Measurements from ENCODE around the gene BABAM1. TPM values are rescaled to one million over a fixed set of nuclear protein-coding genes. Genes with fewer than 3 reads are reported as not detected.

The BABAM1 gene
- total RNA-seq, 1 experiment from 2014 or later: 93.3 TPM

GRCh38 chr19:17220207-17220758, 47.0 kb upstream of the BABAM1 start (continued):
- no peak for TF ChIP-seq JUND (IDR thresholded peaks at IDR 0.05)

- Histone ChIP-seq H3K4me3 (replicated peaks in 1 of 2; ENCODE audit: low read depth in 1 of 2, low read length in 2 of 2) (peak overlapping the region; percentile 81 to 92; a peak in 3 of 4 replicates), H3K79me2 (ENCODE audit: insufficient read depth, low read length) (peaks cover 16% of the 10 kb centered on the region; the same call in 1 of the 2 replicates), H3K4me1 (ENCODE audit: control insufficient read depth in 1 of 2, insufficient read depth in 2 of 2, low read length in 2 of 2) (peaks cover 25 to 47% of the 10 kb centered on the region in 2 experiments), H3K36me3 (ENCODE audit: control insufficient read depth in 1 of 2, insufficient read depth in 2 of 2, low read length in 2 of 2) (no peaks in the 10 kb centered on the region), H3K27me3 (ENCODE audit: insufficient read depth, low read length) (no peaks in the 10 kb centered on the region), H3K4me2 (ENCODE audit: low read length) (peak overlapping the region; percentile 99), H2AFZ (ENCODE audit: low read depth, low read length, poor library complexity, severe bottlenecking) (no peak overlapping the region), H3K9me2 (ENCODE audit: insufficient read depth) (no peaks in the 10 kb centered on the region), H3K27ac (ENCODE audit: low read depth, low read length) (peak overlapping the region; percentile 85; the same call in 1 of the 2 replicates), H3K9me3 (ENCODE audit: control insufficient read depth in 1 of 2, insufficient read depth in 1 of 2, low read depth in 1 of 2, low read length in 2 of 2) (no peaks in the 10 kb centered on the region), H4K20me1 (ENCODE audit: insufficient read depth) (no peaks in the 10 kb centered on the region), H3K9ac (ENCODE audit: low read length) (peak overlapping the region; percentile 98; the same call in 1 of the 2 replicates)
- no peak for ATAC-seq
- DNase-seq (ENCODE audit: low read depth, low spot score): no peak
- no TSS peak for BruUV-seq (replicated peaks)
- TF ChIP-seq CBX3 (IDR thresholded peaks at IDR 0.05; ENCODE audit: low read depth) (no peak), CEBPB (IDR thresholded peaks at IDR 0.05; ENCODE audit: low read depth) (no peak), RAD21 (IDR thresholded peaks at IDR 0.05; ENCODE audit: low read depth) (no peak), ZBTB33 (IDR thresholded peaks at IDR 0.05; ENCODE audit: extremely low read depth, insufficient replicate concordance, low read length) (no peak), ZNF274 (IDR thresholded peaks at IDR 0.05; ENCODE audit: low read depth, low read length) (no peak), ZFX (IDR thresholded peaks at IDR 0.05) (no peak), POLR2A (IDR thresholded peaks at IDR 0.05; ENCODE audit: borderline replicate concordance, extremely low read depth, insufficient read depth, insufficient read length) (no peak), ELF1 (IDR thresholded peaks at IDR 0.05; ENCODE audit: borderline replicate concordance, low read depth) (no peak), TCF7L2 (IDR thresholded peaks at IDR 0.05; ENCODE audit: borderline replicate concordance, extremely low read depth, insufficient read depth, insufficient read length) (no peak), SP1 (IDR thresholded peaks at IDR 0.05; ENCODE audit: low read depth) (no peak), REST (IDR thresholded peaks at IDR 0.05; ENCODE audit: low read depth) (no peak), SRF (IDR thresholded peaks at IDR 0.05; ENCODE audit: low read depth) (no peak), JUND (IDR thresholded peaks at IDR 0.05) (no peak), SIN3A (IDR thresholded peaks at IDR 0.05; ENCODE audit: low read depth) (no peak), POLR2AphosphoS5 (IDR thresholded peaks at IDR 0.05; ENCODE audit: low read depth, low read length) (no peak), EGR1 (IDR thresholded peaks at IDR 0.05; ENCODE audit: low read depth) (no peak), YY1 (IDR thresholded peaks at IDR 0.05; ENCODE audit: extremely low read depth, insufficient replicate concordance, low read depth, low read length) (no peak), EZH2phosphoT487 (IDR thresholded peaks at IDR 0.05; ENCODE audit: borderline replicate concordance) (no peak)
- TF ChIP-seq, protein P1, sequence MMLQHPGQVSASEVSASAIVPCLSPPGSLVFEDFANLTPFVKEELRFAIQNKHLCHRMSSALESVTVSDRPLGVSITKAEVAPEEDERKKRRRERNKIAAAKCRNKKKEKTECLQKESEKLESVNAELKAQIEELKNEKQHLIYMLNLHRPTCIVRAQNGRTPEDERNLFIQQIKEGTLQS (IDR thresholded peaks at IDR 0.05): no peak
- TF ChIP-seq, protein P2, sequence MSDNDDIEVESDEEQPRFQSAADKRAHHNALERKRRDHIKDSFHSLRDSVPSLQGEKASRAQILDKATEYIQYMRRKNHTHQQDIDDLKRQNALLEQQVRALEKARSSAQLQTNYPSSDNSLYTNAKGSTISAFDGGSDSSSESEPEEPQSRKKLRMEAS (IDR thresholded peaks at IDR 0.05): no peak
- ChIA-PET CTCF (no interaction called here), RAD21 (ENCODE audit: low non-redundant PET in 1 of 2, low total read pairs in 2 of 2, uncharacterized antibody in 2 of 2, unreplicated experiment in 2 of 2) (no interaction called here), POLR2A (interaction anchor here (3.0 to 3.1 kb wide), 3 partner anchors 10 to 24 kb away, joined by 9 to 29 read pairs (median 24); partner anchors contain the start of gene USE1)
- intact Hi-C loops (cut with micrococcal nuclease): loop anchor here (5.0 kb wide), 1 partner anchor 148 kb away; the partner anchor contains the start of genes HAUS8 and MYO9B
Observed at GRCh38 chr19:17225053-17225452, 42.2 kb upstream of the BABAM1 start.
